Colonic mucosa (tissue), 4 donors: ENCODE measurements around the gene ZFPM1. TPM values are rescaled to one million over a fixed set of nuclear protein-coding genes. Genes with fewer than 3 reads are reported as not detected.

ENCODE experiments used
- DNase-seq: peaks from one replicate; pipeline ENCODE4 v3.0.0-alpha.2; 2020
- H3K27ac ChIP-seq: fragments of 200-600 bp; one replicate; pipeline ENCODE4 v1.8.0; 2021
- H3K27me3 ChIP-seq: fragments of 200-600 bp; one replicate; pipeline ENCODE4 v1.8.0; 2021
- H3K36me3 ChIP-seq: fragments of 200-600 bp; one replicate; pipeline ENCODE4 v1.8.0; 2021
- H3K4me1 ChIP-seq: fragments of 200-600 bp; one replicate; pipeline ENCODE4 v1.8.0; 2021; ENCODE audit warnings: mild to moderate bottlenecking
- H3K4me3 ChIP-seq: fragments of 200-600 bp; one replicate; pipeline ENCODE4 v1.8.0; 2021
- H3K9ac ChIP-seq, 2 donors: one replicate each; pipeline ENCODE4 v1.7.0; 2013; ENCODE audit warnings: control low read depth in 2 of 2, low read depth in 2 of 2, low read length in 2 of 2
- H3K9me3 ChIP-seq: fragments of 200-600 bp; one replicate; pipeline ENCODE4 v1.8.0; 2021
- intact Hi-C: fragments of 100-400 bp; cut with DNase I; formaldehyde crosslinking; loops from one replicate; pipeline ENCODE4 v1.14.1; 2022
- total RNA-seq, 2 donors: library from RNA; stranded (reverse); fragmentation: NEBNext Ultra II Directional in 1 of 2; extraction: Animal tissue kit (Norgen Biotek cat#: 25700) in 1 of 2; gene quantifications; one replicate each; pipeline ENCODE4 v1.2.1, GENCODE V29; 2021
- TF ChIP-seq, protein P1 (sequence below): fragments of 200-600 bp; IDR thresholded peaks from one replicate; pipeline ENCODE4 v1.8.0; 2022; ENCODE audit warnings: antibody characterized with exemption, mild to moderate bottlenecking
- donor health status: healthy.
- donor health status: DM: no; HTN: no; CAD: no.
- donor health status: DM: no; HTN: no; CAD: no.

Gene ZFPM1
- total RNA-seq, 2 donors from 2014 or later = 6.6 to 12.5 TPM

DNA sequence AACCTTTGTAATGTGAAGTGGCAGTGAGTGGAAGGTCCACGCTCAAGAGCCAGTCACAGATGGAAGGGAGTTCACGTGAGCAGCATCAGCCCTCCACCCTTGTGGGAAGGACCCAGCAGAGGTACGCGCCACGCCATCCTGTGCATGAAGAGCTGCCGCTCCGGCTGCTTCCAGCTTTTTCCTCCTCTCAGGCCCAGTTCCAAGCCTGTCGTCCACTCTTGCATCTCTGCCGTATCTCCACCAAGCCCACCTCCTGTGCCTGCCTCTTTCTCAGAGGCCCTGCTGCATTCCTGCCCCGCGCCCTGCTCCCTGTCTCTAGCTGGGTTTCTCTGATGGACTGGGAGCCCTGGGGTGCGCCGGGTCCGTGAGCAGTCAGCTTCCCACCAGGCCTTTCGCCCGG is 127.3 kb downstream of the ZFPM1 start:
- no peak overlapping the region for H3K4me3 ChIP-seq
- H3K4me1 ChIP-seq = no peaks in the 10 kb centered on the region
- no peaks in the 10 kb centered on the region for H3K9me3 ChIP-seq
- no peak overlapping the region for H3K27ac ChIP-seq
- no peak overlapping the region for H3K9ac ChIP-seq
- intact Hi-C loops = no loop called here
- TF ChIP-seq, protein P1, sequence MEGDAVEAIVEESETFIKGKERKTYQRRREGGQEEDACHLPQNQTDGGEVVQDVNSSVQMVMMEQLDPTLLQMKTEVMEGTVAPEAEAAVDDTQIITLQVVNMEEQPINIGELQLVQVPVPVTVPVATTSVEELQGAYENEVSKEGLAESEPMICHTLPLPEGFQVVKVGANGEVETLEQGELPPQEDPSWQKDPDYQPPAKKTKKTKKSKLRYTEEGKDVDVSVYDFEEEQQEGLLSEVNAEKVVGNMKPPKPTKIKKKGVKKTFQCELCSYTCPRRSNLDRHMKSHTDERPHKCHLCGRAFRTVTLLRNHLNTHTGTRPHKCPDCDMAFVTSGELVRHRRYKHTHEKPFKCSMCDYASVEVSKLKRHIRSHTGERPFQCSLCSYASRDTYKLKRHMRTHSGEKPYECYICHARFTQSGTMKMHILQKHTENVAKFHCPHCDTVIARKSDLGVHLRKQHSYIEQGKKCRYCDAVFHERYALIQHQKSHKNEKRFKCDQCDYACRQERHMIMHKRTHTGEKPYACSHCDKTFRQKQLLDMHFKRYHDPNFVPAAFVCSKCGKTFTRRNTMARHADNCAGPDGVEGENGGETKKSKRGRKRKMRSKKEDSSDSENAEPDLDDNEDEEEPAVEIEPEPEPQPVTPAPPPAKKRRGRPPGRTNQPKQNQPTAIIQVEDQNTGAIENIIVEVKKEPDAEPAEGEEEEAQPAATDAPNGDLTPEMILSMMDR = no peak
- no peaks in the 10 kb centered on the region for H3K27me3 ChIP-seq
- no peak for DNase-seq
- peaks cover 9% of the 10 kb centered on the region for H3K36me3 ChIP-seq

GRCh38 chr16:88581033-88581432 is 128.0 kb downstream of the ZFPM1 start:
- peaks cover 9% of the 10 kb centered on the region for H3K36me3 ChIP-seq
- H3K4me1 ChIP-seq = no peaks in the 10 kb centered on the region
- no peaks in the 10 kb centered on the region for H3K27me3 ChIP-seq
- DNase-seq = no peak
- no peak overlapping the region for H3K4me3 ChIP-seq
- TF ChIP-seq, protein P1 = no peak
- H3K9me3 ChIP-seq = no peaks in the 10 kb centered on the region
- no peak overlapping the region for H3K27ac ChIP-seq
- H3K9ac ChIP-seq = no peak overlapping the region
- intact Hi-C loops = no loop called here

DNA sequence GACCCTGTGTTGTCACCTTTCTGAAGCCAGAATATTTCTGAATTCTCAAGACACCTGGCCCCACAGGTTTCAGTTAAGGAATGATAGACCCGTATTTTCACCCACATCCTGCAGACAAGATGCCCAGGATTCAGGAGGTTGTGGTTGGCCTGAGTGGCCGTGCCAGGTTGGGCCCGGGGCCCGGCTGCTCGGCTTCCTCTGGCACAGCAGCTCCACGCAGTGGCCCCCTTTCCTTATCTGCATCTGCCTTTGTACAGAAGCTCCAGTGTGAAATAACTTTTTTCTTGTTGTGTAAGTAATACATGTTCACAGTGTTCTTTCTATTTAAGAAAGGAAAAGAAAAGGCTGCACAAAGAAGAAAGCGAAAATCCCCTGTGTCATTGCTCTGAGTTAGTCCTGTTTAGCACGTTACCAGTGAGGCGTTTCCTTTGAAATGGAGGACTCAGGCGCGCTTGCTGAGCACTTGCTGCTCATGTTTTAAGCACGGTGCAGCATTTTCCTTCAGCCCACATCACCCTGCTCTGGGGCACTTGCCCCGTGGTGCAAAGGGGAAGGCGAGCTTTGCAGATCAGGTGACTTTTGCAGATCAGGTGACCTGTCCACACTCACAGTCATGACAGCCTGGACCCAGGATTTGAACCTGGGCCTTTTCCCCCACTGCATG is 130.0 kb downstream of the ZFPM1 start:
- TF ChIP-seq, protein P1 = no peak
- Histone ChIP-seq H3K4me1 (no peaks in the 10 kb centered on the region), H3K27ac (no peak overlapping the region), H3K9me3 (no peaks in the 10 kb centered on the region), H3K9ac (no peak overlapping the region), H3K36me3 (no peaks in the 10 kb centered on the region), H3K27me3 (no peaks in the 10 kb centered on the region), H3K4me3 (no peak overlapping the region)
- no peak for DNase-seq
- intact Hi-C loops = no loop called here

- Histone ChIP-seq H3K9ac (no peak overlapping the region), H3K36me3 (peaks cover 2% of the 10 kb centered on the region), H3K27ac (no peak overlapping the region), H3K4me1 (no peaks in the 10 kb centered on the region), H3K9me3 (no peaks in the 10 kb centered on the region), H3K27me3 (no peaks in the 10 kb centered on the region), H3K4me3 (no peak overlapping the region)
- TF ChIP-seq, protein P1 = no peak
- no peak for DNase-seq
- intact Hi-C loops = no loop called here
These were observed 131.6 kb downstream of the ZFPM1 start for GRCh38 chr16:88584676-88585075.

DNA sequence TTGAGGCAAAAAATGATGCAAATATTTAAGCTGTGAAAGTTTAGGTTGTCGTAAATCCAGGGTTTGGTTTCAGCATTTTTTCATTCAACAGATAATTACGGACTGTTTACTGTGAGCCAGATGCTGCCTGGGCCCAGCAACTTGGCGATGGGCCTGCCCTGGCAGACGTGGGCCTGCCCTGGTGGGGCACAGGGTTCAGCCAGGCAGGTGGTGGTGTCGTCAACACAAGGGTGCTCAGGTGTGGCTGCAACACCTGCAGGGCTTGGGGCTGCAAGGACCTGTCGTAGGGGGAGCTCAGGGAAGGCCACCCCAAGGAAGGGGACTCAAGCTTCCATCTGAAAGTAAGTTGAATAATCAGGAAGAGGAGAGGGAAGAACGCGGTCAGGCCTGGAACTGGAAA is 132.2 kb downstream of the ZFPM1 start:
- TF ChIP-seq, protein P1 = no peak
- intact Hi-C loops = no loop called here
- Histone ChIP-seq H3K27ac (no peak overlapping the region), H3K9me3 (no peaks in the 10 kb centered on the region), H3K4me3 (no peak overlapping the region), H3K27me3 (no peaks in the 10 kb centered on the region), H3K9ac (no peak overlapping the region), H3K36me3 (peaks cover 4% of the 10 kb centered on the region), H3K4me1 (no peaks in the 10 kb centered on the region)
- no peak for DNase-seq
